Measurements from ENCODE around the gene ZNF19.
"Not testable (repeated sequence)": the region's sequence is repeated elsewhere in the genome, so short reads cannot be mapped to it uniquely, and the experiment has no call there.

The ZNF19 gene

GRCh38 chr16:71489122-71489521 is at the start of gene ZNF19:
TSS of gene ZNF19 (minus strand) at chr16:71489324. CDS start at chr16:71482114, 7,210 bp downstream.
- no peak for DNase-seq (ENCODE audit: low read depth, low spot score)
- no peak within 1 kb of the TSS for H3K27ac ChIP-seq

- DNase-seq (ENCODE audit: low read depth, low spot score), result peak; percentile 18
- H3K27ac ChIP-seq, result no peak overlapping the region
Observed at GRCh38 chr16:71537643-71538042, 48.5 kb upstream of the ZNF19 start.

- H3K27ac ChIP-seq, result no peak overlapping the region
- no peak for DNase-seq (ENCODE audit: low read depth, low spot score)
Observed at GRCh38 chr16:71536752-71537499, 47.8 kb upstream of the ZNF19 start.

DNA sequence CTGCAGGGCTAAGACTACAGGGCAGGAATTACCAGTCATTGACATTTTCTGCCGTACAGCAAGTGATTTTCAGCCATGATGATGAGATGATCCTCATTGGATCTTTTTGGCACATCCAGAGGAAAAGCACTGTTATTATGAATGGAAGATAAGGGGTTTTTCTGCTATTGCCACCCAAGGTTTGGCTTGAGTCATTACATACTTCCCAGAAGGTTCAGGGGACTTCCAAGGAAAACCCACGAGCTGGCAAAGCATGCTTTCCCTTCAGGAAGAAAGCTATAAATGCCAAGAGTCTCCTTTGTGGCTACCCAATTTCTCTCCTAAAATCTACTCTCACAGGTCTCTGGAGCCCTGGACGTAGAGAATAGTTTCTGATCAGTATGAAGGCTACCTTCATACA is 43.2 kb upstream of the ZNF19 start:
- no peak overlapping the region for H3K27ac ChIP-seq
- DNase-seq (ENCODE audit: low read depth, low spot score), result no peak

GRCh38 chr16:71528863-71529262 is 39.7 kb upstream of the ZNF19 start:
- H3K27ac ChIP-seq, result no peak overlapping the region
- DNase-seq (ENCODE audit: low read depth, low spot score), result no peak

DNA sequence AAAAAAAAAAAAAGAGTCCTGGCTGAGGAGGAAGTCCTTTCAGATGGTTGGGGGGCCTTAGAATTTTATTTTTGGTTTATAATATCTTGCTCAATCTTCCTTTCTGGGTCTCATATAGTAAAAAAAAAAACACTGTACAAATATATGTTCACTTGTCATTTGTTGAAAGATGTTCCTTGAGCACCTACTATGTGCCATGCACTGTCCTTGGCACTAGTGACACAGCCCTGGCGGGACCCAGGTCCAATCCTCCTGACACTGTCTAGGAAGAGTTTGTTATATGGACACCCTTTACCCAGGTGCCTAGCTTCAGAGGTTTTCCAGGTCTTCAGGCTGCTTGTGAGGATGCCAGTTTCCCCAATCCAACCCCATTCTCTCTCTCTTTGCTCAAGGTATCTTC is 39.1 kb upstream of the ZNF19 start:
- H3K27ac ChIP-seq, result no peak overlapping the region
- no peak for DNase-seq (ENCODE audit: low read depth, low spot score)

GRCh38 chr16:71526111-71526631 is 37.0 kb upstream of the ZNF19 start, which contains the start of gene CHST4:
TSS of gene CHST4 (plus strand) at chr16:71526426. CDS start at chr16:71536678, 10,252 bp downstream.
- peak; percentile 14 for DNase-seq (ENCODE audit: low read depth, low spot score)
- peak within 1 kb of the TSS; percentile 46 for H3K27ac ChIP-seq

- no peak for DNase-seq (ENCODE audit: low read depth, low spot score)
Observed at GRCh38 chr16:71524566-71525553, 35.7 kb upstream of the ZNF19 start.

DNA sequence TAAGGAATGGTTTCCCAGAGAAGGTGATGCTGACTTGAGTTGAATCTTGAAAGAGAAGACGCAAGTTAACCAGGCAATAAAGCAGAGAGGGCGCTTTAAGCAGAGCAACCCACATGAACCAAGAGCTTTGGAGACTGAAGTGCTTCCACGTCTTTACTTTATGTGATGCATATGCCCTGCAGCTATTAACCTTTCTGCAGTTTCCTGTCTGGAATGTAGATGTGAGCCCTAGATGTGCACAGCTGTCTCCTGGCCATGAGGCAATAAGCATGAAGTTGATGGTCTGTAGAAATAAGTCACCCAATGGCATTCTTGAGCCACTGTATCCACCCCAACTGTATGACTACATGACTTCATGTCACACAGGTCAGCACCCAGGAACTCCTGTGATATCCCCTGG is 31.4 kb upstream of the ZNF19 start:
- peak; percentile 44 for DNase-seq (ENCODE audit: low read depth, low spot score)
- H3K27ac ChIP-seq, result no peak overlapping the region

More at GRCh38 chr16:71524566-71525553, 35.7 kb upstream of the ZNF19 start:
- peak overlapping the region; percentile 46 for H3K27ac ChIP-seq

DNA sequence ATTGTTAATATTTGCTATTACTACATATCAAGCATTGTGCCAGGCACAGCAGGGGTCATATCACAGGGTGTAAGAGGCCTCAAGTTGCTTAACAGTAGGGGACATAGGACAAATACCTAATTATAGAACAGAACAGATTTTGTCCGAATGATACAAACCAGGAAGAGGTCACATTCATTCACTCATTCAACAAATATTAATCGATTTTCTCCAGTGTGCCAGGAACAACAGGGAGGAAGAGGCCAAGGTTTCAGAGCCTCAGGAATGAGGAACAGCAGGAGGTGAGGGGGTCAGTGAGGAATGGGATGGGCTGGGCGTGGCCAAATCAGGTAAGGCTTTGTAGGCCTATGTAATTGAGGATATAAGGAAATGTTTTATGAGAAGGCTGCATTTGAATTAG is 25.9 kb upstream of the ZNF19 start:
- H3K27ac ChIP-seq, result no peak overlapping the region
- DNase-seq (ENCODE audit: low read depth, low spot score), result no peak

DNA sequence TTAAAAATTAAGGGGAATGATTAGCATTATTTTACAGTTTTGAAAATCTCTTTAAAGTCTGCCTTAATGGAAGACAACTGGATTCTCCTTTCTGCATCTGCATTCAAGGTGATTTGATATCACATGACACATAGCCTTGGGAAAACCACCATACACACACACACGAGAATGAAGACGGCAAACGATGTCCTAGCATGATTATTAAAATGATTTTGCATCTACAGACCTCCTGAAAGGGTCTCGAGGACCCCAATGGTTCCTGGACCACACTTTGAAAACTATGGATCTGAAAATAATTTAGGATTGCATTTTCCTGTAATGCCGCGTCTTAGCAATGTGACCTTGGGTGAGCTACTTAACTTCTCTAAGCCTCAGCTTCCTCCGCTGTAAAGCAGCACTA is 25.4 kb upstream of the ZNF19 start:
- DNase-seq (ENCODE audit: low read depth, low spot score), result no peak
- no peak overlapping the region for H3K27ac ChIP-seq

GRCh38 chr16:71513302-71513701 is 24.2 kb upstream of the ZNF19 start:
- no peak overlapping the region for H3K27ac ChIP-seq

DNA sequence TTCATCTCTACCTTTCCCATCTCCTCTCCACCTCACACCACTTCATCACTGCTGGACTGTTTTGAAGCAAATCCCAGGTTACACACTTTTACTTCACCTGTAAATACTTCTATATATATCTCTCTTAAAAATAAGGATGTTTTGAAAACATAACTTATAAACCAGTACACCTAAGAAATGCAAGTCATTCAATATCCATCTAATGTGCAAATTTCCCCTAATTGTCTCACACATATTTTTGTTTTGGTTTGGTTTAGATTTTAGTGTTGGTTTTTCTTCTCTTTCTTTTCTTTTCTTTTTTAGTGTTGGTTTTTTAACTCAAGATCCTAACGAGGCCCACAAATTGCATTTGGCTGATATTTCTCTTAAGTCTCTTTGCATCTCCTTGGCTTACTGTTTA is 17.9 kb upstream of the ZNF19 start:
- H3K27ac ChIP-seq, result no peak overlapping the region
- no peak for DNase-seq (ENCODE audit: low read depth, low spot score)

More at GRCh38 chr16:71513302-71513701, 24.2 kb upstream of the ZNF19 start:
- DNase-seq (ENCODE audit: low read depth, low spot score), result no peak

- H3K27ac ChIP-seq, result no peak overlapping the region
- DNase-seq (ENCODE audit: low read depth, low spot score), result no peak
Observed at GRCh38 chr16:71504901-71505300, 15.8 kb upstream of the ZNF19 start.

DNA sequence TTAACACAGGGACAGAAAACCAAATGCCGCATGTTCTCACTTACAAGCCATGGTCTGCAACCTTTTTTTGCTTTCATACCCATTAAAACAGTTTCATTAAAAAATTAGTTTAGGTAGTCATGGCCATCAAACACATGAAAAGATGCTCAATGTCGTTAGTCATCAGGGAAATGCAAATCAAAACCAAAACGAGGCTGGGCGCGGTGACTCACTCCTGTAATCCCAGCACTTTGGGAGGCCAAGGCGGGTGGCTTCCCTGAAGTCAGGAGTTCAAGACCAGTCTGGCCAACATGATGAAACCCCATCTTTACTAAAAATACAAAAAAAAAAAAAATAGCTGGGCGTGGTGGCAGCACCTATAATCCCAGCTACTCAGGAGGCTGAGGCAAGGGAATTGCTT is 14.9 kb upstream of the ZNF19 start:
- not testable (repeated sequence) for H3K27ac ChIP-seq; DNase-seq (ENCODE audit: low read depth, low spot score)

GRCh38 chr16:71501547-71501946 is 12.4 kb upstream of the ZNF19 start:
- no peak overlapping the region for H3K27ac ChIP-seq
- no peak for DNase-seq (ENCODE audit: low read depth, low spot score)

DNA sequence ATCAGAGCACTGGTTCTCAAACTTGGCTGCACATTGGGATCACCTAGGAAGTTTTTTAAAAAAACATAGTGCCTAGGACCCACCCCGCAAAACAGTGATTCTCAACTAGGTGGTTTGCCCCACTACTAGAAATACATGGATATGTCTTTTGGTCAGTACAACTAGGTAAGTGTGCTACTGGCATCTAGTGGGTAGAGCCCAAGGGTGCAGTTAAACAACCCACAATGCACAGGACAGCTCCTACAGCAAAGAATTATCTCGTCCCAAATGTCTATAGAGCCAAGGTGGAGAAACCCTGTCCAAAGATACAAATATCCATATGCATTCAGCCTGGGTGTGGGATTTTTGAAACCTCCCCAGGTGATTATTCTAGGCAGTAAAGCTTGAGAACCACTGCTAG is 11.8 kb upstream of the ZNF19 start:
- H3K27ac ChIP-seq, result no peak overlapping the region
- DNase-seq (ENCODE audit: low read depth, low spot score), result no peak

GRCh38 chr16:71499775-71500364 is 10.7 kb upstream of the ZNF19 start:
- no peak for DNase-seq (ENCODE audit: low read depth, low spot score)
- no peak overlapping the region for H3K27ac ChIP-seq

GRCh38 chr16:71498031-71498430 is 8.9 kb upstream of the ZNF19 start:
- DNase-seq (ENCODE audit: low read depth, low spot score), result no peak
- H3K27ac ChIP-seq, result no peak overlapping the region

GRCh38 chr16:71493213-71493612 is 4.1 kb upstream of the ZNF19 start:
- no peak overlapping the region for H3K27ac ChIP-seq
- DNase-seq (ENCODE audit: low read depth, low spot score), result no peak

All from epithelial cell of prostate (primary cell).